ENCODE results near the gene ADAM22. TPM values are rescaled to one million over a fixed set of nuclear protein-coding genes. Genes with fewer than 3 reads are reported as not detected.
A peak's percentile ranks its signal among the peaks of the same experiment; 100 is the strongest.

ADAM22 gene
- total RNA-seq, 3 donors from 2014 or later, result 1.1 to 1.8 (median 1.2) TPM

DNA sequence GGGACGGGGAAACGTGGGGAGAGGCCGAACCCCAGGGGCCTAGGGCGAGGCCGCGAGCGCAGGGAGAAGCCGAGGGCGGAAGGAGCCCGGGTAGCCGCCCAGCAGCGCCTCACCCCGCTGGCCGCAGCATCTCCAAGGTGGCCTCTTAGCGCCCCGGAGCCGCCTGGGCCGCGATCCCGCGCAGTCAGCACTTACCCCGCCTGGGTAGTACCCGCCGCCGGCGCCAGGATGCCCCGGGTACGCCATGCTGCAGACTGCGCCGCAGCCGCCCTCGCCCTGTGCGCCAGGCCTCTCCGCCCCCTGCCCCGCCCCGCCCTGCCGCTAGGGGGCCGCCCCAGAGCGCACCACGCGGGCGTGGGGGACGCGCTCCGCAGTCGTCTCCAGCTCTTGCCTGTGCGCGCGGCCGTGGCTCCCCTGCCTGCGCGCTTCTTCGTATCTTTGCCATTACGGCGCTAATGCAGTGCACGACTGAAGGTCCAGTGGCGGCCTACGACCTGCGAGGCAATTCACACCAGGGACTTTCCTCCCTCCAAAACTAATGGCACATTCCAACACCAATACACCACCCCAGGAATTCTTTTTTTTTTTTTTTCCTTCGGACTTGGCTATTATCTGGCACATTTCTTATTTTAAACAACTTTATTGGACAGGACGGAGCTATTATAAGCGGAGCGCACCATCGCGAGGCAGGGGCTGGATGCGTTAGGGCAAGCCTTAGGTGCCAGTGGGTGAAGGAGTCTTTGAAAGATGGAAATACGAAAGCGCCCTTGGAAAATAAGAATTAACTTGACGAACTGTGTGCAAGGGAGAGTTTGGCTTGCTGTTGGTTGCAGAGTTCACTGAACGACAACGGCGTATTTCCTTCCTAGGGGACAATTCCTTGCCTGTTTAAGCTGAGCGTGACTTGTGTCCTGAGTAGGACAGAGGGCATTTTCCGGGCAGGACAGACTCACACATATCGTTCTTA, 286.0 kb downstream of the ADAM22 start, which contains the start of gene SRI:
Gene SRI, minus strand, starts transcription at position 258 of the 967 bp plus-strand sequence. Its CDS starts 12 bp downstream, at position 246.
- H3K9me3 Mint-ChIP-seq, result no peaks in the 10 kb centered on the region
- peak within 1 kb of the TSS; percentile 85 for H3K4me3 Mint-ChIP-seq
- H3K36me3 Mint-ChIP-seq (ENCODE audit: insufficient read depth), result no peaks in the 10 kb centered on the region
- peak; percentile 88 for DNase-seq
- peak; percentile 99 to 100 for ATAC-seq
- H3K4me1 Mint-ChIP-seq (ENCODE audit: low read depth), result peaks cover 30% of the 10 kb centered on the region
- no peaks in the 10 kb centered on the region for H3K27me3 Mint-ChIP-seq (ENCODE audit: low read depth)

GRCh38 chr7:88223265-88223664, 289.2 kb downstream of the ADAM22 start:
- H3K4me3 Mint-ChIP-seq, result no peak overlapping the region
- no peak for ATAC-seq

DNA sequence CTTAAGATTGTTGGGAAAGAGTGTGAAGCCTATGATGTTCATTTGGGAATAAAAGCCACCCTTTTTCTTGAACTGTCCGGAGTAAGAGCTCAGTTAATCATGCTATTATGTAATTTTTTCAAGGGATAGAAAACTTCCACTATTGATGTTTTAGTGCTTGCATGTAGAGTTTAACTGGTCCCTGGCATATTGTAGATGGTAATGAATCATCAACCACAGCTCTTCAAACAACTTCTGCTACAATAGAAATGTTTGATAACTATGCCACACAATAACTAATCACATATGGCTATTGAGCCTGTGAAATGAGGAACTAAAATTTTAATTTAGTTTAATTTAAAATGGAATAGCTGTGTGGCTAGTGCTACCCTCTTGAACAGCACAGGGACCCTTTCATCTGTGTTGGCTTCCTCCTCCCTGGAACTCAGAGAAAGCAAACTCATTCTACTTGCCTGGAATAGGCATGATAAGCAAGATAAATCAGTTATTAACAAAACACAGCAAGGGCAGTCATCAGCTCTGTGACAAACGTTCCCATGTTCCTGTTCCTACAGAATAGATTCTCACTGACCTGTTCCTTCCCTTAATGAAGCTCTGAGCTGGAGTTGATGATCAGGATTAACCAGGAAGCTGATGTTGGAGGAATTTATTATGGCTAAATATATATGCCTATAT, 290.7 kb downstream of the ADAM22 start:
- H3K36me3 Mint-ChIP-seq (ENCODE audit: insufficient read depth), result no peaks in the 10 kb centered on the region
- peaks cover 9% of the 10 kb centered on the region for H3K9me3 Mint-ChIP-seq
- H3K4me3 Mint-ChIP-seq, result no peak overlapping the region
- ATAC-seq (no peak), DNase-seq (no peak)
- H3K4me1 Mint-ChIP-seq (ENCODE audit: low read depth), result peaks cover 12% of the 10 kb centered on the region
- H3K27me3 Mint-ChIP-seq (ENCODE audit: low read depth), result peaks cover 15% of the 10 kb centered on the region

More at GRCh38 chr7:88223265-88223664, 289.2 kb downstream of the ADAM22 start:
- peaks cover 1% of the 10 kb centered on the region for H3K9me3 Mint-ChIP-seq
- peaks cover 4% of the 10 kb centered on the region for H3K27me3 Mint-ChIP-seq (ENCODE audit: low read depth)
- peaks cover 19% of the 10 kb centered on the region for H3K4me1 Mint-ChIP-seq (ENCODE audit: low read depth)
- H3K36me3 Mint-ChIP-seq (ENCODE audit: insufficient read depth), result no peaks in the 10 kb centered on the region
- no peak for DNase-seq

DNA sequence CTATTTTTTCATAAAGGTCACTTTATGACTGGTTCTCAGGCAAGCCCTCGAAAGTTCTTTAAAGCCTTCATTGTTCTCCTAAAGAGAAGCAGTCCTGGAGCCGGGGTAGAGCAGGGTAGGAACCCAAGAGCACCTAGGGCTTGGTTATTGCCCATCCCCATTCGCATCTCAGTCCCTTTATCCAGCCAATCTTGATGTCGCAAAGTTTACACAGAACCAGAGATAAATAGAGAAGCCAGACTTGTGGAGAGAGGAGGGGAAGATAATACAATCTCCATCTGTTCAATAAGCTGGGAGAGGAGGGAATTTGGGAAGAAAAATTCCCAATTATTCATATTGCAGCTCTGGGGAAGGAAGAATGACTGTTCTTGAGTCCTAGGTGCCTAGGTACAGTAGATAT, 292.1 kb downstream of the ADAM22 start:
- DNase-seq (no peak), ATAC-seq (no peak)
- Mint-ChIP-seq H3K4me3 (no peak overlapping the region), H3K36me3 (ENCODE audit: insufficient read depth) (no peaks in the 10 kb centered on the region), H3K9me3 (peaks cover 9% of the 10 kb centered on the region), H3K4me1 (ENCODE audit: low read depth) (peaks cover 2% of the 10 kb centered on the region), H3K27me3 (ENCODE audit: low read depth) (peaks cover 15% of the 10 kb centered on the region)

DNA sequence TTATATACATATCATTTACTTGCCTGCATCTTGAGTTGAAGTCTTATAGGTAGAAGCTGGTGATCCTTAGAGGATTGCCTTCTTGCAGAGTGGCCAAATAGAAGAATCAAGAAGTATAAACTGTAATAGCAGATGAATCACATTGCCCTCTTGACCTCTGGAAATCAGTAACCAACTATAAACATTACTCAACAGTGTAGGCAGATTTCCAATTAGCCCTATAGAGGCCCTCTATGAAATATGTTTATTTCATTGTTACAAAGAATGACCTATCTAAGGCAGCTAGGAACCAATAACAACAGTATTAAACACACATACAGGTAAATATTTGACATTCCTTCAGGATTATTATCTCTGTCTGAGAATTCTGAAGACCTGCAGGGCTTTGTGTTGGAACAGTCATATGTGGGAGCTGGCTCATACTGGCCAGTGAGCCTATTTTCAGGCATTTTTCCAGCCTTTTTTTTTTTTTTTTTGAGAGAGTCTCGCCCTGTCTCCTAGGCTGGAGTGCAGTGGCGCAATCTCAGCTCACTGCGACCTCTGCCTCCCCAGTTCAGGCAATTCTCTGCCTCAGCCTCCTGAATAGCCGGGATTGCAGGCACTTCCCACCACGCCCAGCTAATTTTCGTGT, 292.9 kb downstream of the ADAM22 start:
- no peaks in the 10 kb centered on the region for H3K4me1 Mint-ChIP-seq (ENCODE audit: low read depth)
- ATAC-seq (no peak), DNase-seq (no peak)
- H3K36me3 Mint-ChIP-seq (ENCODE audit: insufficient read depth), result no peaks in the 10 kb centered on the region
- peaks cover 9% of the 10 kb centered on the region for H3K9me3 Mint-ChIP-seq
- no peak overlapping the region for H3K4me3 Mint-ChIP-seq
- peaks cover 15% of the 10 kb centered on the region for H3K27me3 Mint-ChIP-seq (ENCODE audit: low read depth)

DNA sequence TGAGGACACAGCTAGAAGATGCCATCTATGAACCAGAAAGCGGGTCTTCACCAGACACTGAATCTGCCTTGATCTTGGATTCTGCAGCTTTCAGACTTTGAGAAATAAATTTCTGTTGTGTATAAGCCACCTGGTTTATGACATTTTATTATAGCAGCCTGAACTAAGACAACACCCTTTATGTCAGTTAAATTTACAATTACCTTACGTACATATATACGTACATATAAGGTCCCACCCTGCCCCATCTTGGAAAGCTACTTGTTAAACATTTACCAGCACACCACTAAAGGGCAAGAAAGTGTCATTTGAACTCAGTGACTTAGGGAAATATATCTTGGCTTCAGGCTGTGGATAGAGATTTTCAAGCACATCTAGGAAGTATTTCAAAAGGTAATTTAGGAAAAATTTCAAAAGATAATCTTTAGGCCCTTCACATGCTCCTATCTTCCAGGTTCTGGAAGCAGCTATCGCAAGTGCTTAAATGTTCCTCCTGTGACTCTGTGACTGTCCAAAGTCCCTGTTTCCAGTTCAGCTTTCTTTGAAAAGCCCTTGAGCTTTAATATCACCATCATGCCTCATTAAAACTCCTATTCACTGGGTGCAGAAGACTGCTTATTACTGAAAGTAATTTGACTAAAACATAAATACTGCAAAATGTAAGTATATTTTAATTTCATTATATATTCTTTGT, 295.4 kb downstream of the ADAM22 start:
- Mint-ChIP-seq H3K36me3 (ENCODE audit: insufficient read depth) (no peaks in the 10 kb centered on the region), H3K4me1 (ENCODE audit: low read depth) (no peaks in the 10 kb centered on the region), H3K9me3 (peaks cover 9% of the 10 kb centered on the region), H3K27me3 (ENCODE audit: low read depth) (peaks cover 18% of the 10 kb centered on the region), H3K4me3 (no peak overlapping the region)
- no peak for DNase-seq
- ATAC-seq, result no peak

DNA sequence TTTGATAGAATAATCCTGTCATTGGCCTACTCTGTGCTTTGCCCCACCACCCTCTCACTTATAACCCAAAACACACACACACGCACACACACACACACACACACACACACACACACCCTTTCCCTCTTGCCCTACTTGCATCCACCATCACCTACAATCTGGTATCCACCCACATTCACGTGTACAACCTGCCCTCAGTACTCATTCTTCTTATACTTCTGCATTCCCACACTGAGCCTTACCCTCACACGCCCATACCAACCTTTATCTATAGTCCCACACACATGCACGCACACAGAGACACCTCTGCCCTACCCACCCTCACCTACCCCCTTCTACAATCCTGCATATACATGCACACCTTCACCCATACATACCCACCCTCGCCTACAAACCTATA, 296.6 kb downstream of the ADAM22 start:
- Mint-ChIP-seq H3K4me3 (no peak overlapping the region), H3K36me3 (ENCODE audit: insufficient read depth) (no peaks in the 10 kb centered on the region), H3K4me1 (ENCODE audit: low read depth) (no peaks in the 10 kb centered on the region), H3K9me3 (peaks cover 9% of the 10 kb centered on the region), H3K27me3 (ENCODE audit: low read depth) (peaks cover 20% of the 10 kb centered on the region)
- no peak for ATAC-seq
- DNase-seq, result no peak

- H3K4me1 Mint-ChIP-seq (ENCODE audit: low read depth), result peaks cover 1% of the 10 kb centered on the region
- peaks cover 13% of the 10 kb centered on the region for H3K27me3 Mint-ChIP-seq (ENCODE audit: low read depth)
- H3K9me3 Mint-ChIP-seq, result peaks cover 2% of the 10 kb centered on the region
- no peak overlapping the region for H3K4me3 Mint-ChIP-seq
- ATAC-seq (no peak), DNase-seq (no peak)
- H3K36me3 Mint-ChIP-seq (ENCODE audit: insufficient read depth), result no peaks in the 10 kb centered on the region
Measured at GRCh38 chr7:88233828-88234227, 299.8 kb downstream of the ADAM22 start.

DNA sequence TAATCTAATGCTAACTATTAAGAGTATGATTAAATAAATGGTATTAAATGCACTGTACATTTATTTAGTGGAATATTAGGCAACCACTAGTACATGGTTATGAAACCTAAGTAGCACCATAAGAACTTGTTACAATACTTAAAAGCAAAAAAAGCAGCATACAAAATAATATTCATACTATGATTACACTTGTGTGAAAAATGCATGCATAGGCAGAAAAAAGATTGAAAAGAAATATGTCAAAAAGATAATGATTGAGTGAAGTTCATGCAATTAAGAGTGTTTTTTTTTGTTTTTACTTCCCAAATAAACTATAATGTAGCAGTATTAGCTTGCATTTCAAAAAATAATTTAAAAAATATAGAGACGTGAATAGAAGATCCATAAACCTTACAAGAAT, 305.8 kb downstream of the ADAM22 start:
- Mint-ChIP-seq H3K4me3 (no peak overlapping the region), H3K27me3 (ENCODE audit: low read depth) (peaks cover 5% of the 10 kb centered on the region), H3K9me3 (no peaks in the 10 kb centered on the region), H3K4me1 (ENCODE audit: low read depth) (peaks cover 1% of the 10 kb centered on the region), H3K36me3 (ENCODE audit: insufficient read depth) (no peaks in the 10 kb centered on the region)
- no peak for DNase-seq
- no peak for ATAC-seq

DNA sequence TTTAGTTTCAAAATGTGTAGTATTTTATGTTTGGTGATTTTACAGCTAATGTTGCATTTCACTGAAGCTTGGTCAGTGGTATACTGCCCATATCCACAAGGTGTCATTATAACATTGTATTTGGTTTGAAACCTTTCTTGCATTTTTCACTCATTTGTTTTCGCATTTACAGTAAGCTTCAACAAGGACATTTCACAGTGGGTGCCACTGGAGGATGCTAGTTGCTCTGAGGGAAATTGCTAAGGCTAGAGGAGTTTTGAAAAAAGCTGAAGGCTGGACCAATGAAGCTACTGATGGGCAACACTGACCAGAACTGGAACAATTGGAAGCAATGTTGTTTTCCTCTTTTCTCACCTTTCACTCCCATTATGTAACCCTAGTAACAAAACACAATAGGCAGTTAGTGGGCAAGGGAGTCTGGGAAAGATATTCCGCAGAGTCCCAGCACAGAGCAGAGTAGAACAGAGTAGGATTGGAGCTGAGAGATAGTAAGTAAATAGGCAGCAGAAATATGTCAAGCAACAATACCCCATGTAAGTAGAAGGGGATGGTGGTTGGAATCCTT, 309.4 kb downstream of the ADAM22 start:
- Mint-ChIP-seq H3K4me3 (no peak overlapping the region), H3K36me3 (ENCODE audit: insufficient read depth) (no peaks in the 10 kb centered on the region), H3K9me3 (no peaks in the 10 kb centered on the region), H3K27me3 (ENCODE audit: low read depth) (peaks cover 4% of the 10 kb centered on the region), H3K4me1 (ENCODE audit: low read depth) (no peaks in the 10 kb centered on the region)
- ATAC-seq, result no peak
- no peak for DNase-seq

DNA sequence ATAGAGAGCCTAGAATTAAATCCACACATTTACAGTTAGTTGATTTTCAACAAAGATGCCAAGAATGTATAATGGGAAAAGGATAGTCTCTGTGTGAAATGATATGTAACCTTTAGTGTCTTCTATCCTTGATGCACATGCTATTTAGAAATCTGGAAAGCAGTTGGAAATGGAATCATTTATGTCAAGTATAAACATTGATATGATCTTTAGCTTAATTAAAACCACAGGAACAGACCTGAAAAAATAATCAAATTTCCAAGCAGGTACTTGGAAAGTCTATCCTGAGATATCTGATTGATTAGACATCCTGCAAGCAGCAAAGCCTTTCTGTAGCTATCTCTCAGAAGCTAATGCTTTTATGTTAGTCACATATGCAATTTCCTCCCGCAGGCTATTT, 310.2 kb downstream of the ADAM22 start:
- Mint-ChIP-seq H3K4me1 (ENCODE audit: low read depth) (no peaks in the 10 kb centered on the region), H3K27me3 (ENCODE audit: low read depth) (peaks cover 6% of the 10 kb centered on the region), H3K9me3 (no peaks in the 10 kb centered on the region), H3K36me3 (ENCODE audit: insufficient read depth) (no peaks in the 10 kb centered on the region), H3K4me3 (no peak overlapping the region)
- DNase-seq, result no peak
- no peak for ATAC-seq

All from activated T-cell treated with anti-CD3 and anti-CD28 coated beads, Interleukin-2, amount 50 U/mL, for 4 hours (primary cell).